HCT116 (cell line): Measurements from ENCODE around the gene BNIP1. TPM values are rescaled to one million over a fixed set of nuclear protein-coding genes. Genes with fewer than 3 reads are reported as not detected.

ENCODE experiments used
- ATAC-seq: fragments of 200-7000 bp; cut with Tn5 transposase; 2 replicates; pipeline ENCODE4 v1.9.1; 2020; ENCODE audit warnings: mild to moderate bottlenecking, moderate library complexity
- BruUV-seq: library from RNA; stranded (reverse); fragments of 400-500 nt; replicated peaks from 2 replicates; lab custom pipeline; 2021; lab: Mats Ljungman, UMichigan
- CTCF ChIA-PET: fragments of 300-600 bp; sonication (Branson Sonifier 250); formaldehyde crosslinking; loops from one replicate; lab custom pipeline; 2021; ENCODE audit warnings: antibody characterized with exemption; lab: Charles Lee
- POLR2A ChIA-PET: fragments of 300-600, 350-600 bp; sonication (Branson Sonifier 250); formaldehyde crosslinking; loops from one replicate; lab custom pipeline; 2021; ENCODE audit warnings: antibody characterized with exemption; lab: Charles Lee
- RAD21 ChIA-PET, 2 experiments: fragments of 300-600 bp; sonication (Branson Sonifier 250); formaldehyde crosslinking; loops; one replicate each; lab custom pipeline; 2023; ENCODE audit warnings: low total read pairs in 2 of 2; ENCODE audit not compliant: uncharacterized antibody in 2 of 2, unreplicated experiment in 2 of 2, low non-redundant PET in 1 of 2; lab: Charles Lee
- DNase-seq: peaks from one replicate; pipeline ENCODE4 v3.0.0-alpha.2; 2010; ENCODE audit warnings: low read depth, low spot score
- H2AFZ ChIP-seq: fragments of 200-600 bp; shearing (Covaris generic), sonication (generic); 2 replicates; pipeline ENCODE4 v1.6.1; 2017; ENCODE audit warnings: low read depth, mixed run types, mixed read lengths, antibody characterized with exemption, low read length; ENCODE audit not compliant: poor library complexity, severe bottlenecking
- H3K27ac ChIP-seq: 2 replicates; pipeline ENCODE4 v1.5.1; 2012; ENCODE audit warnings: low read depth, low read length
- H3K27me3 ChIP-seq: fragments of 200-600 bp; sonication (generic); 2 replicates; pipeline ENCODE4 v1.6.1; 2016; ENCODE audit warnings: mixed run types, low read length, mixed read lengths; ENCODE audit not compliant: insufficient read depth
- H3K36me3 ChIP-seq, 2 experiments: fragments of 200-500 bp in 1 of 2; fragments of 200-600 bp in 1 of 2; sonication (Bioruptor generic) in 1 of 2; sonication (generic) in 1 of 2; 2 replicates each; pipeline versions ENCODE4 v1.5.1 to v1.6.1; 2014 to 2016; ENCODE audit warnings: low read length in 2 of 2, inconsistent platforms in 1 of 2, mixed read lengths in 1 of 2, mixed run types in 1 of 2; ENCODE audit not compliant: insufficient read depth in 2 of 2, control insufficient read depth in 1 of 2
- H3K4me1 ChIP-seq, 2 experiments: fragments of 200-600 bp in 1 of 2; sonication (generic) in 1 of 2; 2 replicates each; pipeline versions ENCODE4 v1.5.1 to v1.6.1; 2012 to 2017; ENCODE audit warnings: low read length in 2 of 2, inconsistent platforms in 1 of 2, mild to moderate bottlenecking in 1 of 2, mixed read lengths in 1 of 2, mixed run types in 1 of 2, moderate library complexity in 1 of 2; ENCODE audit not compliant: insufficient read depth in 2 of 2, control insufficient read depth in 1 of 2
- H3K4me2 ChIP-seq: fragments of 200-600 bp; sonication (generic); 2 replicates; pipeline ENCODE4 v1.6.1; 2017; ENCODE audit warnings: mixed run types, low read length, mixed read lengths
- H3K4me3 ChIP-seq, 2 experiments: fragments of 200-600 bp in 1 of 2; sonication (generic) in 1 of 2; replicated peaks in 1 of 2; 2 replicates each; pipeline ENCODE4 v1.5.1; 2011 to 2016; ENCODE audit warnings: low read length in 2 of 2, control low read depth in 1 of 2, low read depth in 1 of 2, mild to moderate bottlenecking in 1 of 2, mixed read lengths in 1 of 2, mixed run types in 1 of 2
- H3K79me2 ChIP-seq: fragments of 200-600 bp; sonication (generic); 2 replicates; pipeline ENCODE4 v1.6.1; 2017; ENCODE audit warnings: mild to moderate bottlenecking, mixed run types, low read length, moderate library complexity, mixed read lengths; ENCODE audit not compliant: insufficient read depth
- H3K9ac ChIP-seq: fragments of 200-600 bp; sonication (generic); 2 replicates; pipeline ENCODE4 v1.6.1; 2016; ENCODE audit warnings: low read length, mixed read lengths
- H3K9me2 ChIP-seq: fragments of 200-600 bp; sonication (generic), shearing (Covaris generic); 2 replicates; pipeline ENCODE4 v1.6.1; 2017; ENCODE audit warnings: mixed run types, mild to moderate bottlenecking, moderate library complexity; ENCODE audit not compliant: insufficient read depth
- H3K9me3 ChIP-seq, 2 experiments: fragments of 200-500 bp in 1 of 2; fragments of 200-600 bp in 1 of 2; sonication (Bioruptor generic) in 1 of 2; sonication (generic) in 1 of 2; 2 replicates each; pipeline ENCODE4 v1.6.1; 2014 to 2017; ENCODE audit warnings: low read length in 2 of 2, mixed read lengths in 2 of 2, inconsistent platforms in 1 of 2, low read depth in 1 of 2, mild to moderate bottlenecking in 1 of 2, mixed run types in 1 of 2, moderate library complexity in 1 of 2; ENCODE audit not compliant: control insufficient read depth in 1 of 2, insufficient read depth in 1 of 2
- H4K20me1 ChIP-seq: fragments of 200-600 bp; sonication (generic), shearing (Covaris generic); 2 replicates; pipeline ENCODE4 v1.6.1; 2017; ENCODE audit warnings: mixed run types, mild to moderate bottlenecking, moderate library complexity; ENCODE audit not compliant: insufficient read depth
- ATF3 ChIP-seq: IDR thresholded peaks from 2 replicates; pipeline ENCODE4 v1.6.1; 2012
- CEBPB ChIP-seq: IDR thresholded peaks from 2 replicates; pipeline ENCODE4 v1.6.1; 2012; ENCODE audit warnings: low read depth
- EGR1 ChIP-seq: IDR thresholded peaks from 2 replicates; pipeline ENCODE4 v1.6.1; 2012; ENCODE audit warnings: low read depth
- ELF1 ChIP-seq: IDR thresholded peaks from 2 replicates; pipeline ENCODE4 v1.6.1; 2012; ENCODE audit warnings: low read depth, borderline replicate concordance
- EZH2phosphoT487 ChIP-seq: fragments of 200-600 bp; IDR thresholded peaks from 2 replicates; pipeline ENCODE4 v1.6.1; 2018; ENCODE audit warnings: antibody characterized with exemption, borderline replicate concordance
- JUND ChIP-seq: IDR thresholded peaks from 2 replicates; pipeline ENCODE4 v1.6.1; 2012
- POLR2A ChIP-seq: IDR thresholded peaks from 2 replicates; pipeline ENCODE4 v1.7.0; 2011; ENCODE audit warnings: borderline replicate concordance; ENCODE audit not compliant: insufficient read depth, insufficient read length; ENCODE audit errors: extremely low read depth
- SP1 ChIP-seq: IDR thresholded peaks from 2 replicates; pipeline ENCODE4 v1.6.1; 2012; ENCODE audit warnings: low read depth
- TCF7L2 ChIP-seq: IDR thresholded peaks from 2 replicates; pipeline ENCODE4 v1.7.0; 2011; ENCODE audit warnings: borderline replicate concordance, inconsistent platforms; ENCODE audit not compliant: insufficient read depth, insufficient read length; ENCODE audit errors: extremely low read depth
- ZBTB33 ChIP-seq: IDR thresholded peaks from 2 replicates; pipeline ENCODE4 v1.6.1; 2011; ENCODE audit warnings: mild to moderate bottlenecking, low read length, moderate library complexity; ENCODE audit not compliant: insufficient replicate concordance; ENCODE audit errors: extremely low read depth
- ZFX ChIP-seq: fragments of 450-650 bp; IDR thresholded peaks from 2 replicates; pipeline ENCODE4 v1.6.1; 2017
- ZNF274 ChIP-seq: fragments of 200-500 bp; sonication (Bioruptor generic); IDR thresholded peaks from 2 replicates; pipeline ENCODE4 v1.6.1; 2014; ENCODE audit warnings: mild to moderate bottlenecking, low read depth, low read length, inconsistent platforms
- intact Hi-C: fragments of 100-400 bp; cut with micrococcal nuclease; formaldehyde crosslinking; loops from 2 replicates; pipeline ENCODE4 v1.10.0; 2022
- total RNA-seq: library from RNA; stranded (reverse); gene quantifications from one replicate; pipeline ENCODE4 v1.2.1, GENCODE V29; 2021; ENCODE audit not compliant: unreplicated experiment
- TF ChIP-seq, protein P1 (sequence below): IDR thresholded peaks from 2 replicates; pipeline ENCODE4 v1.6.1; 2012; ENCODE audit warnings: low read depth

BNIP1 gene
- total RNA-seq, 1 experiment from 2014 or later = 18.6 TPM

DNA sequence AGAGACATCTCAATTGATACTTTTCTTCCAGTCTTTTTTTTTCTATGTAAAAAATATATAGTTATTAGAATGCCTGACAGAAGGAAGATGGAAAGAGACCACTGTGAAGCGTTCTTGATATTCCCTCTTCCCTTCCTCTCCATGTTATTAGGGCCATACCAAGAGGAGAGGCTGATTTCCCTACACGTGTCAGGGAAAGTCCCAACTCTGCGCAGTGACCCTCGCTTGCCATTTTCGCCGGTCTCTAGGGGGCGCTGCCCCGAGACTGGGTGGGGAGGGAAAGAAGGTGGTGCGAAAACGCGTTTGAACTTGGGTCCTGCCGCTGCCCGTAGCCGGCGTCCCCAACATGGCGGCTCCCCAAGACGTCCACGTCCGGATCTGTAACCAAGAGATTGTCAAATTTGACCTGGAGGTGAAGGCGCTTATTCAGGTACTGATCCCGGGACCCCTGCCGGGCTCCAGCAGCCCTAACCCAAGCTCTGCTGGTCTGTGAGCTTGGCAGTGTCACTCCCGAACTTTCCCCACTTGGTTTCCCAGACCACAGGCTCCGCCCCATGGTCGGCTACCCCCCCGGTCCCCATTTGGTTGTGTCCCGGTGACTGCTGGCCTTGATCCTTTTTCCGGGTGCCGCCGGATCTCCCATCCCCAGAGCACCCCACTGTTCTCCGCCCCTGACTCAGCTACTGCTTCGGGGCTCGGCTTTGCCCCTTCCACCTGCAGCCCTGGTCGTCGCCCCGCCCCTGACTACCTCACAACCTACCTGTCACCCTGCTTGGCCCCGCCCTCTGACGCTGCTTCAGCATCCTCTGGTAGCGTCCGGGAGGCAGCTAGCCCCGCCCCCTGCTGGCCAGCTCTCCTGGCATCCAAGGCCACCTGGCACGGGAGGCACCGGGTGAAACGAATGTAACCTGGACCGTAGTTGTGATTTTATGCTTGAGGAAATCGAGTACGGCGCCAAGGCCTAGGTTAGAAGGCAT, at the start of gene BNIP1 (continued):
- TF ChIP-seq, protein P1, sequence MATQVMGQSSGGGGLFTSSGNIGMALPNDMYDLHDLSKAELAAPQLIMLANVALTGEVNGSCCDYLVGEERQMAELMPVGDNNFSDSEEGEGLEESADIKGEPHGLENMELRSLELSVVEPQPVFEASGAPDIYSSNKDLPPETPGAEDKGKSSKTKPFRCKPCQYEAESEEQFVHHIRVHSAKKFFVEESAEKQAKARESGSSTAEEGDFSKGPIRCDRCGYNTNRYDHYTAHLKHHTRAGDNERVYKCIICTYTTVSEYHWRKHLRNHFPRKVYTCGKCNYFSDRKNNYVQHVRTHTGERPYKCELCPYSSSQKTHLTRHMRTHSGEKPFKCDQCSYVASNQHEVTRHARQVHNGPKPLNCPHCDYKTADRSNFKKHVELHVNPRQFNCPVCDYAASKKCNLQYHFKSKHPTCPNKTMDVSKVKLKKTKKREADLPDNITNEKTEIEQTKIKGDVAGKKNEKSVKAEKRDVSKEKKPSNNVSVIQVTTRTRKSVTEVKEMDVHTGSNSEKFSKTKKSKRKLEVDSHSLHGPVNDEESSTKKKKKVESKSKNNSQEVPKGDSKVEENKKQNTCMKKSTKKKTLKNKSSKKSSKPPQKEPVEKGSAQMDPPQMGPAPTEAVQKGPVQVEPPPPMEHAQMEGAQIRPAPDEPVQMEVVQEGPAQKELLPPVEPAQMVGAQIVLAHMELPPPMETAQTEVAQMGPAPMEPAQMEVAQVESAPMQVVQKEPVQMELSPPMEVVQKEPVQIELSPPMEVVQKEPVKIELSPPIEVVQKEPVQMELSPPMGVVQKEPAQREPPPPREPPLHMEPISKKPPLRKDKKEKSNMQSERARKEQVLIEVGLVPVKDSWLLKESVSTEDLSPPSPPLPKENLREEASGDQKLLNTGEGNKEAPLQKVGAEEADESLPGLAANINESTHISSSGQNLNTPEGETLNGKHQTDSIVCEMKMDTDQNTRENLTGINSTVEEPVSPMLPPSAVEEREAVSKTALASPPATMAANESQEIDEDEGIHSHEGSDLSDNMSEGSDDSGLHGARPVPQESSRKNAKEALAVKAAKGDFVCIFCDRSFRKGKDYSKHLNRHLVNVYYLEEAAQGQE = no peak
- TF ChIP-seq CEBPB (no peak), EZH2phosphoT487 (no peak), ZFX (no peak), JUND (0 out of 2 replicates have a peak, but pooled peaks have one; percentile 29)

GRCh38 chr5:173098787-173099186, 45.5 kb upstream of the BNIP1 start:
- intact Hi-C loops = no loop called here
- RAD21 ChIA-PET = no interaction called here
- Histone ChIP-seq H3K27ac (no peak overlapping the region), H3K9ac (no peak overlapping the region), H3K79me2 (no peaks in the 10 kb centered on the region), H2AFZ (no peak overlapping the region), H3K4me3 (no peak overlapping the region), H4K20me1 (no peaks in the 10 kb centered on the region), H3K36me3 (no peaks in the 10 kb centered on the region), H3K9me2 (no peaks in the 10 kb centered on the region), H3K4me2 (no peak overlapping the region), H3K9me3 (no peaks in the 10 kb centered on the region), H3K27me3 (no peaks in the 10 kb centered on the region), H3K4me1 (peaks cover 7 to 11% of the 10 kb centered on the region in 2 experiments; a peak in 3 of 4 replicates)
- CTCF ChIA-PET = no interaction called here
- ATAC-seq = no peak
- POLR2A ChIA-PET = no interaction called here
- no peak for DNase-seq
- no peak for TF ChIP-seq POLR2A
- TF ChIP-seq TCF7L2 = no peak
- TF ChIP-seq EGR1 = no peak
- no peak for TF ChIP-seq SP1
- TF ChIP-seq ZFX = no peak
- TF ChIP-seq JUND = no peak
- TF ChIP-seq ELF1 = no peak
- TF ChIP-seq ATF3 = no peak
- no peak for TF ChIP-seq ZNF274
- no peak for TF ChIP-seq ZBTB33
- BruUV-seq = no TSS peak
